HepG2 (cell line): ENCODE results near the gene ERF. TPM values are rescaled to one million over a fixed set of nuclear protein-coding genes. Genes with fewer than 3 reads are reported as not detected.

Experiments used
- ARNT ChIP-seq: fragments of 450-650 bp; IDR thresholded peaks from 2 replicates; pipeline ENCODE4 v1.6.1; 2017
- EHMT2 ChIP-seq: fragments of 200-600 bp; sonication (generic); IDR thresholded peaks from 2 replicates; pipeline ENCODE4 v1.7.0; 2017; ENCODE audit warnings: antibody characterized with exemption, low read depth, low read length, borderline replicate concordance
- MTF2 ChIP-seq: sonication (generic); formaldehyde crosslinking; IDR thresholded peaks from 2 replicates; pipeline ENCODE4 v1.5.0; 2020; ENCODE audit warnings: missing genetic modification reagents, borderline replicate concordance
- MZF1 ChIP-seq: sonication (generic); formaldehyde crosslinking; IDR thresholded peaks from 2 replicates; pipeline ENCODE4 v1.8.1; 2023; ENCODE audit warnings: mild to moderate bottlenecking, missing genetic modification reagents, borderline replicate concordance
- PRMT3 ChIP-seq: sonication (generic); formaldehyde crosslinking; IDR thresholded peaks from 2 replicates; pipeline ENCODE4 v1.8.1; 2022; ENCODE audit warnings: low read depth, mild to moderate bottlenecking, moderate library complexity, missing genetic modification reagents, borderline replicate concordance
- RAD51 ChIP-seq: fragments of 450-650 bp; IDR thresholded peaks from 2 replicates; pipeline ENCODE4 v1.6.1; 2016; ENCODE audit warnings: borderline replicate concordance
- ZBTB43 ChIP-seq: sonication (generic); formaldehyde crosslinking; conservative IDR thresholded peaks from 2 replicates; pipeline ENCODE4 v1.4.0; 2020; ENCODE audit warnings: missing genetic modification reagents
- ZMYM4 ChIP-seq: sonication (generic); formaldehyde crosslinking; IDR thresholded peaks from 2 replicates; pipeline ENCODE4 v1.8.1; 2023; ENCODE audit warnings: mild to moderate bottlenecking, missing genetic modification reagents
- ZNF160 ChIP-seq: sonication (generic); formaldehyde crosslinking; IDR thresholded peaks from 2 replicates; pipeline ENCODE4 v1.8.0; 2022; ENCODE audit warnings: mild to moderate bottlenecking, inconsistent platforms, missing genetic modification reagents
- ZNF24 ChIP-seq: fragments of 450-650 bp; IDR thresholded peaks from 2 replicates; pipeline ENCODE4 v1.6.1; 2017; ENCODE audit warnings: antibody characterized with exemption, mild to moderate bottlenecking
- ZNF331 ChIP-seq: sonication (generic); formaldehyde crosslinking; IDR thresholded peaks from 2 replicates; pipeline ENCODE4 v1.4.0; 2020; ENCODE audit warnings: missing genetic modification reagents
- ZNF607 ChIP-seq: sonication (generic); formaldehyde crosslinking; IDR thresholded peaks from 2 replicates; pipeline ENCODE4 v1.5.1; 2020; ENCODE audit warnings: missing genetic modification reagents, mild to moderate bottlenecking, borderline replicate concordance
- ZNF703 ChIP-seq: sonication (generic); formaldehyde crosslinking; IDR thresholded peaks from 2 replicates; pipeline ENCODE4 v1.5.1; 2020; ENCODE audit warnings: missing genetic modification reagents, mild to moderate bottlenecking, moderate library complexity, borderline replicate concordance
- polyA plus RNA-seq, 8 experiments: library from polyadenylated mRNA; depleted of rRNA in 3 of 8; stranded (reverse) in 7 of 8; unstranded in 1 of 8; fragments of >200 nt; fragmentation: Illumina TruSeq in 4 of 8; extraction: Trizol in 4 of 8; gene quantifications; 2 replicates each; pipeline versions ENCODE4 v1.2.1 to v1.2.3, GENCODE V29; 2011 to 2016; ENCODE audit warnings: low read depth in 4 of 8, missing spikeins in 1 of 8, mixed read lengths in 1 of 8; ENCODE audit not compliant: insufficient read depth in 1 of 8
- total RNA-seq, 5 experiments: library from RNA; depleted of rRNA; stranded (reverse); fragments of >200 nt; fragmentation: Illumina TruSeq; extraction: Trizol; gene quantifications; 2 replicates each; pipeline ENCODE4 v1.2.3, GENCODE V29; 2016; ENCODE audit warnings: low read depth in 1 of 5
- TF ChIP-seq, protein P1 (sequence below), 2 experiments: sonication (generic) in 1 of 2; formaldehyde crosslinking in 1 of 2; IDR thresholded peaks; 2 replicates each; pipeline versions ENCODE4 v1.6.1 to v1.9.0; 2014 to 2022; ENCODE audit warnings: antibody characterized with exemption in 1 of 2, borderline replicate concordance in 1 of 2, inconsistent platforms in 1 of 2, low read depth in 1 of 2, missing genetic modification reagents in 1 of 2
- TF ChIP-seq, protein P2 (sequence below): sonication (generic); formaldehyde crosslinking; IDR thresholded peaks from 2 replicates; pipeline ENCODE4 v1.5.0; 2020; ENCODE audit warnings: mild to moderate bottlenecking, missing genetic modification reagents
- TF ChIP-seq, protein P3 (sequence below): sonication (generic); IDR thresholded peaks from 2 replicates; pipeline ENCODE4 v1.6.1; 2016; ENCODE audit warnings: low read depth, borderline replicate concordance

ERF gene
- total and polyA plus RNA-seq, 2 of the 13 experiments (the other 11 are each of a cell fraction or from before 2014, with no cell fraction given), result 67.1 to 69.9 TPM

GRCh38 chr19:42219812-42220750, 34.8 kb downstream of the ERF start, which contains the start of gene ZNF526 (continued):
- TF ChIP-seq, protein P1, sequence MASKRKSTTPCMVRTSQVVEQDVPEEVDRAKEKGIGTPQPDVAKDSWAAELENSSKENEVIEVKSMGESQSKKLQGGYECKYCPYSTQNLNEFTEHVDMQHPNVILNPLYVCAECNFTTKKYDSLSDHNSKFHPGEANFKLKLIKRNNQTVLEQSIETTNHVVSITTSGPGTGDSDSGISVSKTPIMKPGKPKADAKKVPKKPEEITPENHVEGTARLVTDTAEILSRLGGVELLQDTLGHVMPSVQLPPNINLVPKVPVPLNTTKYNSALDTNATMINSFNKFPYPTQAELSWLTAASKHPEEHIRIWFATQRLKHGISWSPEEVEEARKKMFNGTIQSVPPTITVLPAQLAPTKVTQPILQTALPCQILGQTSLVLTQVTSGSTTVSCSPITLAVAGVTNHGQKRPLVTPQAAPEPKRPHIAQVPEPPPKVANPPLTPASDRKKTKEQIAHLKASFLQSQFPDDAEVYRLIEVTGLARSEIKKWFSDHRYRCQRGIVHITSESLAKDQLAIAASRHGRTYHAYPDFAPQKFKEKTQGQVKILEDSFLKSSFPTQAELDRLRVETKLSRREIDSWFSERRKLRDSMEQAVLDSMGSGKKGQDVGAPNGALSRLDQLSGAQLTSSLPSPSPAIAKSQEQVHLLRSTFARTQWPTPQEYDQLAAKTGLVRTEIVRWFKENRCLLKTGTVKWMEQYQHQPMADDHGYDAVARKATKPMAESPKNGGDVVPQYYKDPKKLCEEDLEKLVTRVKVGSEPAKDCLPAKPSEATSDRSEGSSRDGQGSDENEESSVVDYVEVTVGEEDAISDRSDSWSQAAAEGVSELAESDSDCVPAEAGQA (IDR thresholded peaks at IDR 0.05; ENCODE audit: low read depth), result peak; percentile 23; the same call in 1 of the 2 replicates
- TF ChIP-seq, protein P1 (CRISPR knock-in tag; IDR thresholded peaks at IDR 0.05; ENCODE audit: borderline replicate concordance), result no peak
- TF ChIP-seq RAD51 (peak; percentile 26; the same call in 1 of the 2 replicates), EHMT2 (no peak), MTF2 (CRISPR knock-in tag) (no peak), ZMYM4 (peak; percentile 77), ZNF160 (CRISPR knock-in tag) (no peak), ZNF24 (no peak), ZBTB43 (CRISPR knock-in tag) (no peak), MZF1 (CRISPR knock-in tag) (no peak), ZNF703 (CRISPR knock-in tag) (no peak), ARNT (no peak), ZNF607 (CRISPR knock-in tag) (peak; percentile 76; the same call in 1 of the 2 replicates), PRMT3 (no peak), ZNF331 (CRISPR knock-in tag) (peak; percentile 75; the same call in 1 of the 2 replicates)
- TF ChIP-seq, protein P2, sequence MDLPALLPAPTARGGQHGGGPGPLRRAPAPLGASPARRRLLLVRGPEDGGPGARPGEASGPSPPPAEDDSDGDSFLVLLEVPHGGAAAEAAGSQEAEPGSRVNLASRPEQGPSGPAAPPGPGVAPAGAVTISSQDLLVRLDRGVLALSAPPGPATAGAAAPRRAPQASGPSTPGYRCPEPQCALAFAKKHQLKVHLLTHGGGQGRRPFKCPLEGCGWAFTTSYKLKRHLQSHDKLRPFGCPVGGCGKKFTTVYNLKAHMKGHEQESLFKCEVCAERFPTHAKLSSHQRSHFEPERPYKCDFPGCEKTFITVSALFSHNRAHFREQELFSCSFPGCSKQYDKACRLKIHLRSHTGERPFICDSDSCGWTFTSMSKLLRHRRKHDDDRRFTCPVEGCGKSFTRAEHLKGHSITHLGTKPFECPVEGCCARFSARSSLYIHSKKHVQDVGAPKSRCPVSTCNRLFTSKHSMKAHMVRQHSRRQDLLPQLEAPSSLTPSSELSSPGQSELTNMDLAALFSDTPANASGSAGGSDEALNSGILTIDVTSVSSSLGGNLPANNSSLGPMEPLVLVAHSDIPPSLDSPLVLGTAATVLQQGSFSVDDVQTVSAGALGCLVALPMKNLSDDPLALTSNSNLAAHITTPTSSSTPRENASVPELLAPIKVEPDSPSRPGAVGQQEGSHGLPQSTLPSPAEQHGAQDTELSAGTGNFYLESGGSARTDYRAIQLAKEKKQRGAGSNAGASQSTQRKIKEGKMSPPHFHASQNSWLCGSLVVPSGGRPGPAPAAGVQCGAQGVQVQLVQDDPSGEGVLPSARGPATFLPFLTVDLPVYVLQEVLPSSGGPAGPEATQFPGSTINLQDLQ (CRISPR knock-in tag), result no peak
- TF ChIP-seq, protein P3, sequence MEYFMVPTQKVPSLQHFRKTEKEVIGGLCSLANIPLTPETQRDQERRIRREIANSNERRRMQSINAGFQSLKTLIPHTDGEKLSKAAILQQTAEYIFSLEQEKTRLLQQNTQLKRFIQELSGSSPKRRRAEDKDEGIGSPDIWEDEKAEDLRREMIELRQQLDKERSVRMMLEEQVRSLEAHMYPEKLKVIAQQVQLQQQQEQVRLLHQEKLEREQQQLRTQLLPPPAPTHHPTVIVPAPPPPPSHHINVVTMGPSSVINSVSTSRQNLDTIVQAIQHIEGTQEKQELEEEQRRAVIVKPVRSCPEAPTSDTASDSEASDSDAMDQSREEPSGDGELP, result peak; percentile 64; the same call in 1 of the 2 replicates
